Gastroesophageal sphincter (tissue), 3 donors: Measurements from ENCODE around the gene OAS3.

Experiments used
- EP300 ChIP-seq: sonication (generic); formaldehyde crosslinking; IDR thresholded peaks from one replicate; pipeline ENCODE4 v1.6.1; 2017; ENCODE audit warnings: antibody characterized with exemption, mild to moderate bottlenecking
- POLR2A ChIP-seq, 2 donors: fragments of 450-650 bp; IDR thresholded peaks; one replicate each; pipeline ENCODE4 v1.6.1; 2017; ENCODE audit warnings: antibody characterized with exemption in 2 of 2, mild to moderate bottlenecking in 2 of 2, moderate library complexity in 1 of 2
- POLR2AphosphoS5 ChIP-seq: sonication (generic); formaldehyde crosslinking; IDR thresholded peaks from one replicate; pipeline ENCODE4 v1.6.1; 2017; ENCODE audit warnings: antibody characterized with exemption
- TF ChIP-seq, protein P1 (sequence below), 4 experiments: fragments of 200-600 bp in 2 of 4; fragments of 450-650 bp in 2 of 4; sonication (generic) in 1 of 4; IDR thresholded peaks; one replicate each; pipeline ENCODE4 v1.5.1; 2017 to 2019; ENCODE audit warnings: antibody characterized with exemption in 4 of 4, mild to moderate bottlenecking in 2 of 4, moderate library complexity in 2 of 4

DNA sequence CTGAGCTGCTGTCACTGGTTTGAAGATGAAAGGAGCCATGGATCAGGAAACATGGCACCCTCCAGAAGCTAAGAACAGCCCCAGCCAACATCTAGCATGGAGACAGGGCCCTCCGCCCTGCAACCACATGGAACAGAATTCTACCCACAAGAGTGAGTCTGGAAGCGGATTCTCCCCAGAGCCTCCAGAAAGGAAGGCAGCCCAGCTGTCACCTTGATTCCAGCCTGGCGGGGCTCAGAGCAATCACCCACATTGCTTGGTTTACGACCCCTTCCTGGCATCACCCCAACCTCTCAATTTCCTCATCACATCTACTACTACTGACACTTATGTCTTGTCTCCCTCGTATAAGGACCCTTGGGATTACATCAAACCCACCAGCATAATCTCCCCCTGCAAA, 78.5 kb downstream of the OAS3 start:
- TF ChIP-seq, protein P1, sequence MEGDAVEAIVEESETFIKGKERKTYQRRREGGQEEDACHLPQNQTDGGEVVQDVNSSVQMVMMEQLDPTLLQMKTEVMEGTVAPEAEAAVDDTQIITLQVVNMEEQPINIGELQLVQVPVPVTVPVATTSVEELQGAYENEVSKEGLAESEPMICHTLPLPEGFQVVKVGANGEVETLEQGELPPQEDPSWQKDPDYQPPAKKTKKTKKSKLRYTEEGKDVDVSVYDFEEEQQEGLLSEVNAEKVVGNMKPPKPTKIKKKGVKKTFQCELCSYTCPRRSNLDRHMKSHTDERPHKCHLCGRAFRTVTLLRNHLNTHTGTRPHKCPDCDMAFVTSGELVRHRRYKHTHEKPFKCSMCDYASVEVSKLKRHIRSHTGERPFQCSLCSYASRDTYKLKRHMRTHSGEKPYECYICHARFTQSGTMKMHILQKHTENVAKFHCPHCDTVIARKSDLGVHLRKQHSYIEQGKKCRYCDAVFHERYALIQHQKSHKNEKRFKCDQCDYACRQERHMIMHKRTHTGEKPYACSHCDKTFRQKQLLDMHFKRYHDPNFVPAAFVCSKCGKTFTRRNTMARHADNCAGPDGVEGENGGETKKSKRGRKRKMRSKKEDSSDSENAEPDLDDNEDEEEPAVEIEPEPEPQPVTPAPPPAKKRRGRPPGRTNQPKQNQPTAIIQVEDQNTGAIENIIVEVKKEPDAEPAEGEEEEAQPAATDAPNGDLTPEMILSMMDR (IDR thresholded peaks at IDR 0.05): no peak
- TF ChIP-seq POLR2A (IDR thresholded peaks at IDR 0.05): no peak
- no peak for TF ChIP-seq POLR2AphosphoS5
- no peak for TF ChIP-seq EP300
